GM23338 (cell line): Measurements from ENCODE around the gene TNFAIP8L1.

Experiments
- CTCF ChIP-seq, 2 experiments: fragments of 200-600 bp in 1 of 2; sonication (generic) in 1 of 2; conservative IDR thresholded peaks; 2 replicates each; pipeline versions ENCODE4 v1.5.1 to v1.6.1; 2016 to 2017; ENCODE audit warnings: antibody characterized with exemption in 2 of 2, low read depth in 2 of 2, mild to moderate bottlenecking in 2 of 2, moderate library complexity in 1 of 2
- POLR2AphosphoS5 ChIP-seq: IDR thresholded peaks from 2 replicates; pipeline ENCODE4 v1.6.1; 2016; ENCODE audit warnings: antibody characterized with exemption, low read depth

- TF ChIP-seq CTCF (conservative IDR thresholded peaks at IDR 0.05; ENCODE audit: low read depth in 2 of 2) (no peak), POLR2AphosphoS5 (no peak)
Observed at GRCh38 chr19:4687396-4687795, 48.1 kb downstream of the TNFAIP8L1 start.
